Esophagus squamous epithelium (tissue), 5 donors: ENCODE measurements around the gene MAB21L4. TPM values are rescaled to one million over a fixed set of nuclear protein-coding genes. Genes with fewer than 3 reads are reported as not detected.

Experiments
- DNase-seq: peaks from one replicate; lab custom pipeline; 2025; lab: John Stamatoyannopoulos, UW
- H3K27ac ChIP-seq, 4 donors: fragments of 200-600 bp; sonication (generic); one replicate each; pipeline ENCODE4 v1.5.1; 2016 to 2019; ENCODE audit warnings: mild to moderate bottlenecking in 1 of 4
- H3K27me3 ChIP-seq, 4 donors: fragments of 200-600 bp; sonication (generic); 1 replicate in 3 of 4; 2 replicates in 1 of 4; pipeline versions ENCODE4 v1.5.1 to v1.6.0; 2017 to 2021; ENCODE audit warnings: antibody characterized with exemption in 1 of 4
- H3K36me3 ChIP-seq, 3 donors: fragments of 200-600 bp; sonication (generic); one replicate each; pipeline ENCODE4 v1.5.1; 2016 to 2019
- H3K4me1 ChIP-seq, 3 donors: fragments of 200-600 bp; sonication (generic); one replicate each; pipeline ENCODE4 v1.5.1; 2017 to 2019
- H3K4me3 ChIP-seq, 4 donors: fragments of 200-600 bp; sonication (generic); 1 replicate in 3 of 4; 2 replicates in 1 of 4; pipeline ENCODE4 v1.5.1; 2016 to 2019; ENCODE audit warnings: mild to moderate bottlenecking in 2 of 4, moderate library complexity in 1 of 4
- H3K9me3 ChIP-seq, 3 donors: fragments of 200-600 bp; sonication (generic); one replicate each; pipeline ENCODE4 v1.5.1; 2016 to 2019
- CTCF ChIP-seq, 6 experiments: fragments of 450-650 bp in 4 of 6; fragments of 200-600 bp in 2 of 6; sonication (generic) in 2 of 6; IDR thresholded peaks; one replicate each; pipeline ENCODE4 v1.5.1; 2016 to 2019; ENCODE audit warnings: antibody characterized with exemption in 6 of 6, mild to moderate bottlenecking in 4 of 6, moderate library complexity in 4 of 6
- POLR2A ChIP-seq, 4 donors: fragments of 450-650 bp; IDR thresholded peaks; one replicate each; pipeline ENCODE4 v1.6.1; 2017; ENCODE audit warnings: antibody characterized with exemption in 4 of 4, mild to moderate bottlenecking in 4 of 4, moderate library complexity in 3 of 4
- WGBS, 2 donors: methylation state at CpG; one replicate each; pipeline ENCODE4 v1.1.5; 2018; 5-methylcytosine and 5-hydroxymethylcytosine counted together
- intact Hi-C: fragments of 100-400 bp; cut with DNase I; formaldehyde crosslinking; loops from one replicate; pipeline ENCODE4 v1.15.0; 2022
- total RNA-seq, 4 donors: library from RNA; depleted of rRNA; stranded (reverse); fragments of >200 nt; gene quantifications; one replicate each; pipeline ENCODE4 v1.1.0, GENCODE V29; 2016
- donor health status: DM: yes; HTN: yes; CAD: no.

The MAB21L4 gene
- total RNA-seq, 4 donors from 2014 or later, result 105 to 440 (median 163) TPM

GRCh38 chr2:240925191-240925567 is 29.2 kb upstream of the MAB21L4 start:
- no peaks in the 10 kb centered on the region for H3K36me3 ChIP-seq
- 47% methylated on average over 6 of the region's 14 CpGs; no CpG with 5 or more reads in 1 of the 2 donors for WGBS, 2 donors
- peaks cover 15 to 34% (median 24%) of the 10 kb centered on the region in 3 donors for H3K4me1 ChIP-seq
- intact Hi-C loops, result no loop called here
- peaks cover 0 to 8% (median 0%) of the 10 kb centered on the region in 4 donors for H3K27me3 ChIP-seq
- H3K4me3 ChIP-seq, result no peak overlapping the region
- DNase-seq, result no peak
- TF ChIP-seq CTCF (IDR thresholded peaks at IDR 0.05) (no peak), POLR2A (IDR thresholded peaks at IDR 0.05) (no peak)
- H3K9me3 ChIP-seq, result no peaks in the 10 kb centered on the region
- H3K27ac ChIP-seq, result no peak overlapping the region

- Histone ChIP-seq H3K9me3 (no peaks in the 10 kb centered on the region), H3K27me3 (no peaks in the 10 kb centered on the region), H3K4me3 (no peak overlapping the region), H3K4me1 (peaks cover 20 to 42% (median 24%) of the 10 kb centered on the region in 3 donors), H3K36me3 (no peaks in the 10 kb centered on the region), H3K27ac (no peak overlapping the region)
- TF ChIP-seq CTCF (IDR thresholded peaks at IDR 0.05), result no peak
- no peak for TF ChIP-seq POLR2A (IDR thresholded peaks at IDR 0.05)
- intact Hi-C loops, result no loop called here
- 47% methylated on average over 3 of the region's 15 CpGs; no CpG with 5 or more reads in 1 of the 2 donors for WGBS, 2 donors
- DNase-seq, result no peak
Measured at GRCh38 chr2:240922982-240923537, 27.1 kb upstream of the MAB21L4 start.

GRCh38 chr2:240922245-240922981 is 26.5 kb upstream of the MAB21L4 start:
- DNase-seq, result no peak
- WGBS, 2 donors, result 73 to 82% methylated on average over 4 to 5 of the region's 18 CpGs
- Histone ChIP-seq H3K4me3 (no peak overlapping the region), H3K4me1 (peaks cover 23 to 49% (median 29%) of the 10 kb centered on the region in 3 donors), H3K9me3 (no peaks in the 10 kb centered on the region), H3K27me3 (no peaks in the 10 kb centered on the region), H3K27ac (no peak overlapping the region), H3K36me3 (no peaks in the 10 kb centered on the region)
- TF ChIP-seq CTCF (IDR thresholded peaks at IDR 0.05) (no peak), POLR2A (IDR thresholded peaks at IDR 0.05) (no peak)
- intact Hi-C loops, result no loop called here

GRCh38 chr2:240921995-240922244 is 26.0 kb upstream of the MAB21L4 start:
- Histone ChIP-seq H3K4me3 (no peak overlapping the region), H3K36me3 (no peaks in the 10 kb centered on the region), H3K27me3 (peaks cover 0 to under 1% (median 0%) of the 10 kb centered on the region in 4 donors), H3K27ac (peak overlapping the region in 3 of 4 donors; percentile 74 to 86 (median 82)), H3K4me1 (peaks cover 28 to 54% (median 34%) of the 10 kb centered on the region in 3 donors), H3K9me3 (no peaks in the 10 kb centered on the region)
- 60% methylated on average over 1 of the region's 1 CpG; no CpG with 5 or more reads in 1 of the 2 donors for WGBS, 2 donors
- DNase-seq, result no peak
- no peak for TF ChIP-seq CTCF (IDR thresholded peaks at IDR 0.05)
- no peak for TF ChIP-seq POLR2A (IDR thresholded peaks at IDR 0.05)
- intact Hi-C loops, result no loop called here

- WGBS, 2 donors, result 54% methylated on average over 11 of the region's 13 CpGs; no CpG with 5 or more reads in 1 of the 2 donors
- Histone ChIP-seq H3K36me3 (no peaks in the 10 kb centered on the region), H3K4me3 (no peak overlapping the region), H3K27me3 (peaks cover 0 to 5% (median 0%) of the 10 kb centered on the region in 4 donors), H3K27ac (peak overlapping the region; percentile 62 to 86 (median 78)), H3K4me1 (peaks cover 33 to 59% (median 35%) of the 10 kb centered on the region in 3 donors), H3K9me3 (no peaks in the 10 kb centered on the region)
- no peak for DNase-seq
- intact Hi-C loops, result no loop called here
- TF ChIP-seq CTCF (IDR thresholded peaks at IDR 0.05) (no peak), POLR2A (IDR thresholded peaks at IDR 0.05) (no peak)
Measured at GRCh38 chr2:240921311-240921994, 25.5 kb upstream of the MAB21L4 start.
